ENCODE data around the gene OR6S1. TPM values are rescaled to one million over a fixed set of nuclear protein-coding genes. Genes with fewer than 3 reads are reported as not detected.

OR6S1 gene
- total RNA-seq, 4 donors from 2014 or later = not detected

- TF ChIP-seq, protein P1, sequence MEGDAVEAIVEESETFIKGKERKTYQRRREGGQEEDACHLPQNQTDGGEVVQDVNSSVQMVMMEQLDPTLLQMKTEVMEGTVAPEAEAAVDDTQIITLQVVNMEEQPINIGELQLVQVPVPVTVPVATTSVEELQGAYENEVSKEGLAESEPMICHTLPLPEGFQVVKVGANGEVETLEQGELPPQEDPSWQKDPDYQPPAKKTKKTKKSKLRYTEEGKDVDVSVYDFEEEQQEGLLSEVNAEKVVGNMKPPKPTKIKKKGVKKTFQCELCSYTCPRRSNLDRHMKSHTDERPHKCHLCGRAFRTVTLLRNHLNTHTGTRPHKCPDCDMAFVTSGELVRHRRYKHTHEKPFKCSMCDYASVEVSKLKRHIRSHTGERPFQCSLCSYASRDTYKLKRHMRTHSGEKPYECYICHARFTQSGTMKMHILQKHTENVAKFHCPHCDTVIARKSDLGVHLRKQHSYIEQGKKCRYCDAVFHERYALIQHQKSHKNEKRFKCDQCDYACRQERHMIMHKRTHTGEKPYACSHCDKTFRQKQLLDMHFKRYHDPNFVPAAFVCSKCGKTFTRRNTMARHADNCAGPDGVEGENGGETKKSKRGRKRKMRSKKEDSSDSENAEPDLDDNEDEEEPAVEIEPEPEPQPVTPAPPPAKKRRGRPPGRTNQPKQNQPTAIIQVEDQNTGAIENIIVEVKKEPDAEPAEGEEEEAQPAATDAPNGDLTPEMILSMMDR (IDR thresholded peaks at IDR 0.05; ENCODE audit: low read depth) = no peak
These were observed 9.6 kb downstream of the OR6S1 start for GRCh38 chr14:20631880-20632389.

- TF ChIP-seq, protein P1 (IDR thresholded peaks at IDR 0.05; ENCODE audit: low read depth) = no peak
These were observed 10.2 kb downstream of the OR6S1 start for GRCh38 chr14:20631023-20631879.

DNA sequence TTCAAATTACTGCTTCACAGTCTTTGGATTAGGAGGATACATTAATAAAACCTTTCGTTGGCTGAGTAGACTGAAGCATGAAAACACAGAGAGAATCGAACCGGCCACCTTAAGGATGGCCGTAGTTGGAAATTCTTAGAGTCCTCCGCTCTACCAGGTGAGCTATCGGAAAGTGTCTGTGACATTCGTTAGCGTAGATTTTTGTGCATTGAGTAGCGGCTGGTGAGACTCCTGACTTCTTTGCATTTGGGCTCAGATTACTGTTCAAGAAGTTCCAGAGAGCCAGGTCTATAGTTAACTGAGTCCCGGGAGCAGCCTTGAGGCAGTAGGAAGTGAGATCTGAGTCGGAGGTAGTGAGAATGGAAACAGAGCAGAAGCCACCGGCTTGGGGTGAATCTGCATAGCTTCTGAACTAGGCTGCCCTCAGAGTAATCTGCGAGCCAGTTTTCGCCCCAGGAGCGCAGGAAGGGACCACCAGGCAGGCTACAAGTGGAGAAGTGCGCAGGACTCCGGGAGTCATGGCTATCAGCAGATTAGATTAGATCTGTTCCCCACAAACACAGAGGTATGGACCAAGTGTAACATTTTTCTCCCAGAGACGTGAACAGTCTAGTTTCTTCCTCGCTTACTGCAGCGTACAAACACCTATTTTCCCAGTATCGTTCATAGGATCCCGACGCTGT lies 11.0 kb downstream of the OR6S1 start:
- TF ChIP-seq, protein P1 (IDR thresholded peaks at IDR 0.05; ENCODE audit: low read depth) = no peak

- TF ChIP-seq, protein P1 (IDR thresholded peaks at IDR 0.05; ENCODE audit: low read depth) = no peak
These were observed 13.2 kb downstream of the OR6S1 start for GRCh38 chr14:20628063-20628854.

- TF ChIP-seq, protein P1 (IDR thresholded peaks at IDR 0.05; ENCODE audit: low read depth) = no peak
These were observed 14.0 kb downstream of the OR6S1 start for GRCh38 chr14:20627346-20628027.

GRCh38 chr14:20626274-20626673 lies 15.2 kb downstream of the OR6S1 start:
- TF ChIP-seq, protein P1 (IDR thresholded peaks at IDR 0.05; ENCODE audit: low read depth) = no peak

Data from subcutaneous adipose tissue (tissue), 4 donors.